GM19463 (cell line): ENCODE results near the gene SLC30A10.
"Not testable (repeated sequence)": the region's sequence is repeated elsewhere in the genome, so short reads cannot be mapped to it uniquely, and the experiment has no call there.

ENCODE experiments used
- ATAC-seq: cut with Tn5 transposase; IDR thresholded peaks from one replicate; pipeline ENCODE4 v1.9.1; 2021; ENCODE audit warnings: mild to moderate bottlenecking, moderate library complexity; ENCODE audit not compliant: unreplicated experiment

Gene SLC30A10

DNA sequence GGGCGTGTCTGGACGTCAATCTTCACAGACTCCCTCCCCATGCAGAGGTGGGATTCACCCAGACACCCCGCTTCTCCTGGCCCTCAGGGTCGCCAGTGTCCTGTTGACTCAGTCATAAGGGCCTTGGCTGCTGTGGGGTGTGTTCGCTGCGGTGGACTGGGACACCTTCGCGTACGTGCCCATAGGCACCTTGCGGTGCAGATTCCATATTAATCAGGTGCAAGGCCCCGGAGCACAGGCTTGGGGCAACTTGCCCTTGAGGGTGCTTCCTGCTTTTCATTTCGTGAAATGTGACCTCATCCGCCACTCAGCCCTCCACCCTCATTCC is 398 bp upstream of the SLC30A10 start:
- no peak for ATAC-seq

DNA sequence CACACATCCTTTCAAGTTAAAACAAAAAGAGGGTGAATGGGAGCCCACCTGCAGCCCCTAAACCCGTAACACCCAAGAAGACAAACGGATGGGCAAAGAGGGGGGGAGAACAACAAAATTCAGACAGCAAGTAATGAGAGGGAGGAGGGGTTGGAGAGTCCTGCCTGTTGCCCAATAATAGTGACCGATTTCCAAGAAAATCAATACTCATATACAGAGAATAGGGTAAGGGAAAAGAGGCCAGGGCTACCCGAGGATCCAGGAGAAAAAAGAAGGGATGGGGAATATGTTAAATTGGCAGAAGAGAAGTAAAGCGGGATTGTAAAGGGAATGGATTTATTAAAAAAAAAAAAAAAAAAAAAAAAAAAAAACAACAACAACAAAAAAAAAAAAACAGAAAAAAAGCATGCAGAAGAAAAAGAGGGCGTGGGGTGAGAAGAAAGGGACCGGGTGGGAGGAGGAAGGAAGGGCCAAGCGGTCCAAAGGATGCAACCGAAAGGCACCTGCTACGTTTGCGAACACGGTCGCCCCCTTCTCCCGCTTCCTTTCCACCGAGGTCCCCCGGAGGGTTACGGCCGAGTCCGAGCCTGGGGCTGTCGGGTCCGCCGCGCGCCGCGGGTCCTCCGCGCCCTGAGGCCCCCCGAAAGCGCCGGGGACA is 930 bp downstream of the SLC30A10 start:
- no peak for ATAC-seq

DNA sequence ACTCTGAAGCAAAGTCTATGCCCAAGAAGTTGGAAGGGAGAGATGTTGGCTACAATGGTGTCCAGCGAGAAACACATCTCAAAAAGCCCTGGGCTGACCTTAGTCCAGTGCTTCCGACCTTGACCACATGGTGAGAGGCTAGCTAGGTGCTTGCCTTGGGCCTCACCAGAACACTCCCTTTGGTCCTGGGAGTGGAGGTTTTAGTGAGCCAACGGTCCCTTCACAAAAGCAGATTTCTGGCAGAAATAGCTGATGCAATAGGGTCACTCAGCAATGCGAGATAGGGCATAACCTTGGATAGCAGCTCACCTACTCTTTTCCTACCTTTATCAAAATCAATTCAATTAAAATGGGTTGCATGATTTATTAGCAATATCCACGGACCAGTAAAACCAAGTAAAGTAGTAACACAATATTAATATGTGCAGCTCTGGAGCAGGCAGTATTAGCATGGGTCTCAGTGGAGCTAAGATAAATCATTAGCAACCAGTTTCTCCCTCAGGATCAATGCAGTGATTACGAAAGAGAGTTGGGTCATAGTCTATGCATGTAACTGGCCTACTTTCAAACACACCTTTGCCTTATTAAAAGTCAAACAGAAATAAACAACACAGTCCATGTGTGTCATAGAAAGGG is 1.9 kb downstream of the SLC30A10 start:
- ATAC-seq, result no peak

DNA sequence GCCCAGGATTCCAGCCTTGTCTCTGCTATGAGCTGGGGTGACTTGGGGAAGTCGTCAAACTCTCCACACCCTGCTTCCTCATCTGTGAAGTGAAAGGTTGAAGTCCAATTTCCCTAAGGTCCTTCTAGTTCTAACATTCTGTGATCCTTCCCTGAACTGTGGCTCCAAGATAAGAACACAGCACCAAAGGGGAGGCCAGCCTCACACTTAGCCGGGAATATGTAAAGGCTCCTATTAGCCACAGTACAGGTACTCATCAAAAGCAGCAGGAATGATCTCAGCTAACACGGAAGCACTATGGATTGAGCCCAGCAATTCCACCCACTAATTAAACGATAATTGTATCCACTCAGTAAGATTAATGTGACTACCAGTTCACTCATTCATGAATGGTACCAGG is 4.0 kb downstream of the SLC30A10 start:
- ATAC-seq, result no peak

DNA sequence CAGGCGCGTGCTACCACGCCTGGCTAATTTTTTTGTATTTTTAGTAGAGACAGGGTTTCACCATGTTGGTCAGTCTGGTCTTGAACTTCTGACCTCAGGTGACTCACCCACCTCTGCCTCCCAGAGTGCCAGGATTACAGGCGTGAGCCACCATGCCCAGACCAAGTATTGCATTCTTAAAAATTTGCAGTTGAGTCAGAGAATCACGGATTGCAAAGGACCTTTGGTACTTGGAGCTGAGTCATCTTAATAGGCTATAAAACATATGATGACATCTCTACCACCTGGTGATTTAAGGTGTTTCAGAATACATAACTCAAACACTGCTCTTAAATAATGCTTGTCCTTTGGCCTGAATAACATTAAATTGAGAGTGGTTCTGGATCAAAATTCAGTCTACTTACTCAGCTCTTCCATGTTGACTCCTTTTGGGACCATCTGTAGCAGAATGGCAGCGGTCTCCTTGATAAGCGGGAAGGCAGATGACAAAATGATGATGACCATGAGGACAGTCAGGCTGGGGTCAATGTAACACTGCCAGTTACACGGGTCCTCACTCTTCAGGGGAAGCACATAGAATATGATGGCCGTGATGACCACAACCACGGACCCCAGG is 10.4 kb downstream of the SLC30A10 start:
- ATAC-seq, result no peak

DNA sequence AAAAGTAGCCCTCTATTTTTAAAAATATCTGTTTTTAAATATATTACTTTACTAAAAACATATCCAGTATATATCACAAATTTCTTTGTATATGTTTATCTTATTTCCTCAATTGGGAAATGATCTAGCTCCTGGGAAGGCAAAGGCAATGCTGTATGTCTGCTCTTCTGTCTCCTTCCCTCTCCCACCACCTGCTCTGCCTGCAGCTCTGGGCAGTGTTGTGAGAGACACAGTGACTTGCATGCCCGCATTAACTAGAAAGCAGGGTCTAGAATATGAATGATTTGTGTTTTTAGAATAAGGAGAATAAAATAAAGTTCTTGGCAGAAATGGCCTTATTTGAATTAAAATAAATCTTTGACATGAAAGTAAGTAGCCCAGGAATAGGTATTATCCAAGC is 11.1 kb downstream of the SLC30A10 start:
- ATAC-seq, result no peak

DNA sequence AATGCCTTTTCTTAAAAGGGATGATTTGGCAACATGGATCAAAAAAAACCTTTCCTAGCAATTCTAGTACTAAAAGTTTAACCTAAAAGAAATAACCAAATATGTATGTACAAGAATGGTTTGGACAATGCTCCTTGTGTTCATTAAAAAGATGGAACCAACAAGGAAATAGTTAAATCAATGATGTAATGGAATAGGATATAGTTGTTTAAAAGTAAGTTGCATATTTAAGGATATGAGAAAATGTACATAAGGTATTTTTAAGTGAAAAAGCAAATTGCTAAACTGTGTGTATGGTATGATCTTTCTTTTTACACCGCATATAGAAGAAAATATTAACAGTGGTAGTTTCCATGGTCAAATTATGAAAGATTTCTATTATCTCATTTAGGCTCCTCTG is 12.1 kb downstream of the SLC30A10 start:
- ATAC-seq, result no peak

DNA sequence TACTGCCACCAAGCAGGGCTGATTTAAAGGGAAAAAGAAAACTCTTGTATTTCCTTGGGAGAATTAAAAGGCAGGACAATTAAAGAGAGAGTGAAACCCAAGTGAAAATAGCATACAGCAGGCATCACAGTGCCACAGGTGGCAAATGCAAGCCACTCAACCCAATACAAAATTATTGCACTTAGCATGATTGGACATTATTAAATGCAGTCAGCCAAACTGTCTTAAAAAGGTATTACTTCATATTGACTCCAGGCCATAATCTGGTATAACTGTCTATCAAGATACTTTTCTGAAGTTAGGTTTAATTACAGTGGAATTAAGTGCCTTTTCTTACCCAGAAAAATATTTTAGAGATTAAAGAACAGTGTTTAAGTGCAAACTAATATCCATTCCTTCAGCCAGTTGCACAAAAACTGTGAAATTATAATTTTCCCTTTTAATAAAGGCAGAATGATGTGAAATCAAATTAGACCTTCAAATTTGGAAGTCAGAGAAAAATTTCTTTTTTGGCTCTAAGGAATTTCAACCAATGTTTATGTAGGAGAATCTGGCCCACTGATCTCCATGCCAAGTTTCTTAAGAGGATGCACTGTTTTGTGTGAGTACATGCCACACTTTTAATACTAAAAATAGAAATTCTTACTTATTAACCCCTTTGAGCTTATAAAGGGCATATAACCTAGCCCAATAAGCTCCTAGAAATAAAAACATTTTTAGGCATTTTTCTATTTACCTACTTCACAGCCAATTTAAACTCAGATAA is 15.2 kb downstream of the SLC30A10 start:
- no peak for ATAC-seq

DNA sequence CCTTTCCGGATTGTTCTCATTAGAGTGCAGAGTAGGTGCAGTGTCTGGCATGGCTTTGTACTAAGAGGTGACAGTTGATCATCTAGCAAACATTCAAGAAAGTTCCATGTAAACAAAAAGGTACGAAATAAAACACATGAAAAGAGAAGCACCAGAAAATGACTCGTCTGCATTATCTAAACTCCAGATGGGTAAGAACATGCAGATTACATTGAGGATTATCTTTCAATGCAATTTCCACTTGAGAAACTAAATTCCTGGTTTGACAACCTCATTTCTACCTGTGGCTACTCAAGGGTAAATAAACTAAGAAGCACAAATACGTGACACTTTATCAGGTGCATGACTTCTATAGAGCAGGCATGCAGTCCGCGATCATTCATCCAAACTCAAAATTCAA is 17.6 kb downstream of the SLC30A10 start:
- no peak for ATAC-seq

DNA sequence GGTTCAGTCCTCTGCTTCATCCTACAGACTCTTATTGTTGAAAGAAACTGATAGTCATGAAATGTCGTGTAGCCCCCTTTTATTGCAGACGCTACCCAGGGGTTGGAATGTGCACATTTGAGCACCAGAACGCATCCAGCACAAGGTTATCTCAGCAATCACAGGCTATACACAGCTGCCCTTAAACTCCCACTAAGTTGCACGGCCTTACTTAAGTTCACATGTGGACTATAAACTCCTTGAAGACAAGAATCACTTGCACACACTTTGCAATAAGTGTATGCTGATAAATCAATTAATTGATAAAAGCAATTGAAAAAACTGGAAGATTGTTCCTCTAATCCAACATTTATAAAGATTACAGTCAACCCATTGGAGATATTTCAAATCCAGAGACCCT is 18.9 kb downstream of the SLC30A10 start:
- no peak for ATAC-seq

DNA sequence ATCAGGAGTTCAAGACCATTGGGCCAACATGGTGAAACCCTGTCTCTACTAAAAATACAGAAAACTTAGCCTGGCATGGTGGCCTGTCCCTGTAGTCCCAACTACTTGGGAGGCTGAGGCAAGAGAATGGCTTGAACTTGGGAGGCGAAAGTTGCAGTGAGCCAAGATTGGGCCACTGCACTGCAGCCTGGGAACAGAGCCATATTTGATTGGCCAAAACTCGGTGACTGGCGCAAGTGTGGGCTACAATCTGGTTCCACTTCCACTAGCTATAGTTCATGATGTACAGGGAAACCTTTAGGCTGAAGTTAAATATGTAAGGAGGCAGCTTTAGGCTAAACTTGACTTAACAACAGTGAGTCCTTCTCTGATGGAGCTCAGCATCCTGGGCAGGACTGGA is 20.2 kb downstream of the SLC30A10 start:
- ATAC-seq, result no peak

DNA sequence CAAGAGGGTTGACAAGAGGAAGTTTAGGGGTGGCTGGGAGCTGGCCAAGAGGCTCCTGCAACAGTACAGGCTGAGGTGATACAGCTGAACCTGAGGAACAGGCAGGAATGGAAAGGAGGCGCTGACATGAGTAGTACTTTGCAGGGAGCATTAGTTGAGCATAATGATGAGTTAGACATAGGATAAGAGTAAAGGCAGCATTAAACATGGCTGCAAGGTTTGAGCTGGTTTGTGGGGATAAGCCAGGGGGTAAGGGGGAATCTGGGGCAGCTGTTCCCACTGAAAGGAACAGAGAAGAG is 20.6 kb downstream of the SLC30A10 start:
- ATAC-seq, result no peak

DNA sequence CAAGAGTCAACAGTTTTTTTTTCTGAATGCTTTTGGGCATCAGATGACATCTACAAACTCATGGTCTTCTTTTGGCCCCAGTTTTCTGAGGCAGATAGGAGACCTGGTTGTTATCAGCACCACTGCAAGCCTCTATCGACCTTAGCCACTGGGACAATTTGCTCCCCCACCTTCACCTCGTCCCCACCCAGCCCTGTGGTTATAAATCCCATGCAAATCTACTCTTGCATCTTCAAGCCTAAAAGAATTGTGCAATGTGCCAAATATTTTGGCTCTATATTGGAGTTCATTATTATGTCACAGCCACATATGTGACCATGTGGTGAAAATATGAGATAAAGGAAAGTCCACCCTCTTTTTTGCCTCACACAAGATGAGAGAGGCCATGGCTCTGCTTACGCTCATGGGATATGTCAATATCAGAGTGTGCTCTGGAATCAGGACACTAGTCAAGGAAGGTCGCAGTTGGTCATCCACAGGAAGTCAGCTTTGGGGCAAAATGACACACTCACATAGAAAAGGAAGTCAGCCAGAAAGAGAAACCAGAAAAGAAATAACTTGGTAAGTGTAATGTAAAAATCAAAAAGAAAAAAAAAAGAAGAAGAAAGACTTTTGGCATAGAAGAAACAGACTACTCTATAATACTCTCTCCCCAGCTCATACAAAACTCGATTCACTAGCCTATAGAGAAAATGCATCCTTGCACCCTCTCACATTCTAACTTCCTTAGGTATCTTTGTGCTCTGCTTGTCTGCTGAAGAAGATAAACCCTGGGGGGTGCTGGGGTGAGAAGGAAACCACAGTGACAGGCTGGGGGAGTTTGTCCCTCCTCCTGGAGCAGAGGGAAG is 21.2 kb downstream of the SLC30A10 start:
- no peak for ATAC-seq

DNA sequence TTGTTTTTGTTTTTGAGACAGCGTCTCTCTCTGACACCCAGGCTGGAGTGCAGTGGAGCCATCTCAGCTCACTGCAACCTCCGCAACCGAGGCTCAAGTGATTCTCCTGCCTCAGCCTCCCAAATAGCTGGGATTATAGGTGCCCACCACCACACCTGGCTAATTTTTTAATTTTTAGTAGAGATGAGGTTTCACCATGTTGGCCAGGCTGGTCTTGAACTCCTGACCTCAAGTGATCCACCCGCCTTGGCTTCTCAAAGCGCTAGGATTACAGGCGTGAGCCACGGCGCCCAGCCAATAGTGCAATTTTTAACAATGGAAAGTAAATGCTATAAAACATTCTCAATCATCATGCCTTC is 21.8 kb downstream of the SLC30A10 start:
- not testable (repeated sequence) for ATAC-seq

DNA sequence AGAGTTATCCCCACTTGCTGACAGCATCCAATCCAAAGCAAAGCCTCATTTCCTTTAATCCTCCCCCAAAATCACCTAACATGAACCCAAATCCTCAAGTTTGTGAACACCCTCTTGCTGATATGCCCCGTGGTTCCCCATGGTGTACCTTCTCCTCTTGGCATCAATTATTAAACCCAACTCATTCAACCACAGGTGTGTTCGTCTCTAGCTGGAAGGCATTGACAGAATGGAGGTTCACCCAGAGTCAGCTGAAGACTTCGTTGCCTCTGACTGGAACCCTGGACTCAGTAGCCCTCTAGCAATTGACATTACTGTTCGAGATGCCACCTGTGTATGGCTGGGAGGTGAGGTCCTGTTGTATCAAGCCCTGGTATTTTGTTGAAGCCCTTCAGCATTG is 22.8 kb downstream of the SLC30A10 start:
- no peak for ATAC-seq

DNA sequence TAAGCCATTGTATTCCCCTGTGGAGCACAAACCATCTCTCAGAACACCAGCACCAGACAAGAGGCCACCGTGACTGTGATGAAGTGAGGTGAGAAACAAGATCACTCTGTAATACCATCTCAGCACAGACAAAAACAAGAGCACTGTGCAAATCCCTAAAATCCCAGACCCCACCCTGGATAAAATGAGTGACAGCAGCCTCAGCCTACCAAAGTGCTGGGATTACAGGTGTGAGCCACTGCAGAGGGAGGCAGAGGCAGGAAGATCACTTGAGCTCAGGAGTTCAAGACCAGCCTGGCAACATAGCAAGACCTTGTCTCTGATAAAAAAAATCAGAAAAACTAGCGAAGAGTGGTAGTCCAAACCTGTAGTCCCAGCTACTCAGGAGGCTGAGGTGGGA is 23.4 kb downstream of the SLC30A10 start:
- ATAC-seq, result no peak

DNA sequence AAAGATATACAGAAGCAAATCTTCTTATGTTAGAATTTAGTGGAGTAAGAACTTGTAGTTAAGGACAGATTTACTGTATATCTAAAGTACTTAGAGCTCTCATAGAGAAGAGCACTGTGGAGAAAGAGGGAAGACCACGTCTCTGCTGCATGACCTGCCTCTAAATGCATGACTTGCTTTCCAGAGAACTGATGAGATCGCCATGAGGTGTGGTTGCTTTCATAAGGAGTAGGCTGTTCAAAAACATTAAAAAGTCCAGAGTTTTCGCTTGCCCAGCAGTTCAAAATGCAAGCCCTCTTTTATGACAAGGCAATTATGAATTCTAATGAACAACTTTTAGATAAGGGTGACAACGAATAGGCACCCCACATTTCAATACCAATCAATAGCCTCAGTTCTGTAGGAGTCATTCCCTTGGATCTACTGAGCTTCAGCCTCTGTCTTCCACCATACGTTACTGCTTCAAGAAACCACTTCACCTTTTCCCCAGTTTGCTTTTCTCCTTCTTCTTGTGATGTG is 24.9 kb downstream of the SLC30A10 start:
- ATAC-seq, result no peak

DNA sequence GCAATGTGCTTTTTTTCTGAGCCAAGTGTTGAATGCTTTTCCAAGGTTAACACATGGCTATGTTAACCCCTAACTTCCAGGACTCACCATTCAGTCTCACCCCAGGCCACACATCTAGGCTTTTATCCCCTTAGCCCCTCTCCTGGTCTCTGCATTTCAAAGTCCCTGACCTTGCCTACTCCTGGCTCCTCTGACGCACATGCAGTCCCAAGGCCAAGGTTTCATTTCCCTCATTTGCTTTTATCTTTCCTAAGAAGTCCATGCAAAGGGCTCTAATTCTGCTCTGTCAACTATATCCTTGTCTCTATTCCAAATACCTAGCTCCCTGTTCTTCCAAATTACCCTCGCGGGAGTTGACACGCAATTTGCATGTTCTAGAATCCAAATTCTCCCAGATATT is 25.4 kb downstream of the SLC30A10 start:
- no peak for ATAC-seq

DNA sequence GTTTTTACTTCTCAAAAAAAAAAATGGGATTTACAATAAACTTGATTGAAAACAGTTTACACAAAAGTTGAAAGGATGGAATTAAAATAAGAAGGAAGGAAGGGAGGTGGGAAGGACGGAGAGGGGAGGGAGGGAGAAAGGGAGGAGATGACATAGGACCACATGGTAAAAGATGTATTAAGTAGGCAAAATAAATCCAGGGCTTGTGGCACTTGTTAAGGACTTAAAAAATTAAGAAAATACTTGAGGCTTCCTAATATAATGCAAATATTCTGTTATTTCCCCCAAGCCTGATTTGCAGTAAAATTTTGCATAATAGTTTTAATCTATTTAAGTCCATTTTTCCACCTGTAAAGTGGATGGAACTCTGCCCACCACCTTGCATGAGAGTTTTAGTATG is 27.5 kb downstream of the SLC30A10 start:
- ATAC-seq, result no peak

DNA sequence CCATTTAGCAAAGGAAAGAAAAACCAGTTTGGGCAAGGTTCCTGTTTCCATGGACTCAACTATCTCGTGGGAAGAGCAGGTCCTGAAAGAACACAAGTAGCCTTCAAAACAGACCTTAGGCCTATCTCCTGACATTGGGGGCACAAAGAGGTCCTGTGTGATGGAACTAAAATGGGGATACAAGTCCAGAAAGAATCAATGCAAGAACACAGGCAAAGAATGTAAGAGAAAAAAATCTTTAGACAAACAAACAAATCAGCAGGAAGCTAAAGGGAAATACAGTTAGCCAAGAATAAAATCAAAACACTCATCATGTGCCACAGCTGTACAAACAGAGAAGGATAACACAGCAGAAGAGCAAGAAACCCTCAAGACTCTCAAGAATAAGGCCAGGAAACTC is 28.2 kb downstream of the SLC30A10 start:
- ATAC-seq, result no peak

DNA sequence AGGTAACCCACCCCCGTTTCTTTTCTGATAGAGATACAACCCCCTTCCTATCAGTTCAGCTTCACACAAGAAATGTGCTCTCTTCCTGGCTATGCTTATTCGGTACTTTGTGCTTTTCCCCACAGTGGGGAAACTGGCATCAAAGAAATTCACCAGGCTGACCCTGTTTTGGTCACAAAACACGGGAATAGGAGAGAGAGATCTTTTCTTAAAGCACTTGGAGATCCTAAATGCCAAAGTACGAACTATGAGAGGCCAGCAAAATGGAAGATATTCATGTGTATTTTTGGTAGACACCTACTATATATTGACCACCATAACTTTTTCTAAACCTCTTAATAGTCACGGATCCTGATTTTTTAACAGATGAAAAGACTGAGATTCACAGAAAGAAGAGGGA is 30.0 kb downstream of the SLC30A10 start:
- no peak for ATAC-seq
